UCSD-AML1 (cell line): Measurements from ENCODE around the gene MYOG.

Experiments
- DNase-seq: peaks from one replicate; lab custom pipeline; 2025; ENCODE audit not compliant: unreplicated experiment; lab: John Stamatoyannopoulos, UW

MYOG gene

GRCh38 chr1:203117611-203118575, 32.1 kb upstream of the MYOG start:
- peak; percentile 56 for DNase-seq

GRCh38 chr1:203116091-203116820, 30.4 kb upstream of the MYOG start:
- DNase-seq: no peak

GRCh38 chr1:203114202-203114601, 28.4 kb upstream of the MYOG start:
- no peak for DNase-seq

- no peak for DNase-seq
Measured at GRCh38 chr1:203113308-203113707, 27.5 kb upstream of the MYOG start.

- no peak for DNase-seq
Measured at GRCh38 chr1:203112475-203112874, 26.7 kb upstream of the MYOG start.

GRCh38 chr1:203104789-203105390, 19.1 kb upstream of the MYOG start:
- no peak for DNase-seq

GRCh38 chr1:203103829-203104495, 18.1 kb upstream of the MYOG start:
- no peak for DNase-seq

- DNase-seq: no peak
Measured at GRCh38 chr1:203103216-203103615, 17.4 kb upstream of the MYOG start.

GRCh38 chr1:203101813-203102634, 16.2 kb upstream of the MYOG start:
- DNase-seq: no peak

GRCh38 chr1:203100516-203100869, 14.7 kb upstream of the MYOG start:
- no peak for DNase-seq

GRCh38 chr1:203099805-203100515, 14.1 kb upstream of the MYOG start:
- no peak for DNase-seq

GRCh38 chr1:203098914-203099520, 13.2 kb upstream of the MYOG start:
- DNase-seq: no peak

- DNase-seq: no peak
Measured at GRCh38 chr1:203098445-203098844, 12.6 kb upstream of the MYOG start.

GRCh38 chr1:203097001-203097400, 11.2 kb upstream of the MYOG start:
- DNase-seq: no peak

- no peak for DNase-seq
Measured at GRCh38 chr1:203096566-203096965, 10.8 kb upstream of the MYOG start.

GRCh38 chr1:203095061-203095690, 9.4 kb upstream of the MYOG start:
- no peak for DNase-seq

- DNase-seq: no peak
Measured at GRCh38 chr1:203093754-203094410, 8.1 kb upstream of the MYOG start.

GRCh38 chr1:203091761-203092330, 6.0 kb upstream of the MYOG start:
- no peak for DNase-seq
